Aorta (tissue), 5 donors: ENCODE data around the gene SBK3. TPM values are rescaled to one million over a fixed set of nuclear protein-coding genes. Genes with fewer than 3 reads are reported as not detected.

ENCODE experiments used
- ATAC-seq: fragments of 200-7000 bp; cut with Tn5 transposase; one replicate; pipeline ENCODE4 v1.9.1; 2022; ENCODE audit warnings: moderate library complexity; ENCODE audit not compliant: low FRiP score
- DNase-seq, 2 donors: peaks; one replicate each; pipeline ENCODE4 v3.0.0-alpha.2; 2020
- H3K27ac ChIP-seq, 2 donors: one replicate each; pipeline ENCODE4 v1.5.1; 2013; ENCODE audit warnings: low read length in 2 of 2, mild to moderate bottlenecking in 2 of 2, moderate library complexity in 2 of 2, control low read depth in 1 of 2, inconsistent platforms in 1 of 2, low read depth in 1 of 2
- H3K27me3 ChIP-seq, 2 donors: one replicate each; pipeline ENCODE4 v1.6.1; 2013; ENCODE audit warnings: control low read depth in 1 of 2, low read length in 1 of 2, mild to moderate bottlenecking in 1 of 2, moderate library complexity in 1 of 2; ENCODE audit not compliant: insufficient read depth in 2 of 2, control insufficient read depth in 1 of 2
- H3K36me3 ChIP-seq, 2 donors: one replicate each; pipeline ENCODE4 v1.6.1; 2013; ENCODE audit warnings: control low read depth in 1 of 2, low read length in 1 of 2, mild to moderate bottlenecking in 1 of 2; ENCODE audit not compliant: insufficient read depth in 2 of 2, control insufficient read depth in 1 of 2
- H3K4me1 ChIP-seq, 2 donors: one replicate each; pipeline ENCODE4 v1.6.1; 2013; ENCODE audit warnings: low read length in 2 of 2, control low read depth in 1 of 2, mild to moderate bottlenecking in 1 of 2, moderate library complexity in 1 of 2; ENCODE audit not compliant: insufficient read depth in 2 of 2, control insufficient read depth in 1 of 2
- H3K4me3 ChIP-seq, 2 donors: one replicate each; pipeline ENCODE4 v1.5.1; 2013; ENCODE audit warnings: low read length in 2 of 2, control low read depth in 1 of 2, mild to moderate bottlenecking in 1 of 2
- H3K9me3 ChIP-seq: one replicate; pipeline ENCODE4 v1.6.1; 2013; ENCODE audit warnings: mild to moderate bottlenecking, low read length; ENCODE audit not compliant: control insufficient read depth
- WGBS, 2 donors: extraction: QIAGEN DNeasy Blood & Tissue Kit; methylation state at CpG; one replicate each; pipeline ENCODE4 v1.1.7; 2013; 5-methylcytosine and 5-hydroxymethylcytosine counted together
- intact Hi-C, 2 donors: fragments of 100-400 bp; cut with DNase I; formaldehyde crosslinking; loops; one replicate each; pipeline versions ENCODE4 v1.14.2 to v1.15.0; 2022
- polyA plus RNA-seq, 2 donors: library from polyadenylated mRNA; stranded (reverse); fragments of 200-250 nt; gene quantifications; one replicate each; pipeline ENCODE4 v1.2.3, GENCODE V29; 2013
- total RNA-seq, 2 donors: library from RNA; stranded (reverse); fragmentation: NEBNext Ultra II Directional; extraction: Animal tissue kit (Norgen Biotek cat#: 25700); gene quantifications; one replicate each; pipeline ENCODE4 v1.2.1, GENCODE V29; 2021
- donor health status: healthy with polysubstance abuse.
- donor health status: Bipolar disorder and iron deficiency.
- donor health status: DM: no; HTN: no; CAD: no.
- donor health status: DM: no; HTN: no; CAD: no.
- donor health status: DM: yes; HTN: yes; CAD: no.

Gene SBK3
- total and polyA plus RNA-seq, 4 donors, result 0.48 TPM; not detected in 3

GRCh38 chr19:55530996-55531395 is 14.3 kb downstream of the SBK3 start:
- intact Hi-C loops, result no loop called here
- ATAC-seq (no peak), DNase-seq (peak in 1 of 2 donors; percentile 24)
- no peaks in the 10 kb centered on the region for H3K4me1 ChIP-seq
- 92 to 93% methylated on average over 25 to 26 of the region's 26 CpGs for WGBS, 2 donors
- H3K9me3 ChIP-seq, result no peaks in the 10 kb centered on the region
- H3K4me3 ChIP-seq, result no peak overlapping the region
- no peaks in the 10 kb centered on the region for H3K36me3 ChIP-seq
- H3K27ac ChIP-seq, result no peak overlapping the region
- H3K27me3 ChIP-seq, result no peaks in the 10 kb centered on the region

GRCh38 chr19:55529636-55530234 is 15.6 kb downstream of the SBK3 start:
- ATAC-seq, result peak; percentile 11
- intact Hi-C loops, result no loop called here
- Histone ChIP-seq H3K27ac (no peak overlapping the region), H3K36me3 (no peaks in the 10 kb centered on the region), H3K27me3 (no peaks in the 10 kb centered on the region), H3K4me3 (no peak overlapping the region), H3K9me3 (no peaks in the 10 kb centered on the region), H3K4me1 (no peaks in the 10 kb centered on the region)
- DNase-seq, result peak in 1 of 2 donors; percentile 44
- WGBS, 2 donors, result 90 to 92% methylated on average over 47 to 56 of the region's 56 CpGs

GRCh38 chr19:55528030-55528803 is 17.1 kb downstream of the SBK3 start:
- no peak overlapping the region for H3K27ac ChIP-seq
- intact Hi-C loops, result no loop called here
- H3K27me3 ChIP-seq, result no peaks in the 10 kb centered on the region
- no peak overlapping the region for H3K4me3 ChIP-seq
- 14 to 17% methylated on average over 15 of the region's 15 CpGs for WGBS, 2 donors
- H3K36me3 ChIP-seq, result no peaks in the 10 kb centered on the region
- H3K4me1 ChIP-seq, result no peaks in the 10 kb centered on the region
- ATAC-seq (no peak), DNase-seq (peak in 1 of 2 donors; percentile 28)
- H3K9me3 ChIP-seq, result no peaks in the 10 kb centered on the region

GRCh38 chr19:55527197-55528029 is 17.9 kb downstream of the SBK3 start:
- H3K4me3 ChIP-seq, result no peak overlapping the region
- WGBS, 2 donors, result 79 to 85% methylated on average over 22 of the region's 22 CpGs
- H3K36me3 ChIP-seq, result no peaks in the 10 kb centered on the region
- no peak for DNase-seq
- H3K4me1 ChIP-seq, result no peaks in the 10 kb centered on the region
- no peak overlapping the region for H3K27ac ChIP-seq
- no peak for ATAC-seq
- H3K27me3 ChIP-seq, result no peaks in the 10 kb centered on the region
- intact Hi-C loops, result no loop called here
- no peaks in the 10 kb centered on the region for H3K9me3 ChIP-seq

GRCh38 chr19:55526216-55527196 is 18.8 kb downstream of the SBK3 start:
- no peak for ATAC-seq
- Histone ChIP-seq H3K27me3 (no peaks in the 10 kb centered on the region), H3K4me1 (no peaks in the 10 kb centered on the region), H3K4me3 (no peak overlapping the region), H3K9me3 (no peaks in the 10 kb centered on the region), H3K36me3 (no peaks in the 10 kb centered on the region), H3K27ac (no peak overlapping the region)
- intact Hi-C loops, result no loop called here
- peak in 1 of 2 donors; percentile 71 for DNase-seq
- 29 to 31% methylated on average over 35 of the region's 35 CpGs for WGBS, 2 donors

GRCh38 chr19:55525289-55526101 is 19.8 kb downstream of the SBK3 start:
- no peak for DNase-seq
- Histone ChIP-seq H3K4me1 (no peaks in the 10 kb centered on the region), H3K27me3 (no peaks in the 10 kb centered on the region), H3K4me3 (no peak overlapping the region), H3K27ac (no peak overlapping the region), H3K36me3 (no peaks in the 10 kb centered on the region), H3K9me3 (no peaks in the 10 kb centered on the region)
- WGBS, 2 donors, result 32 to 37% methylated on average over 29 of the region's 29 CpGs
- ATAC-seq, result peak; percentile 12
- intact Hi-C loops, result no loop called here

- H3K4me1 ChIP-seq, result no peaks in the 10 kb centered on the region
- no peak for DNase-seq
- ATAC-seq, result no peak
- H3K9me3 ChIP-seq, result no peaks in the 10 kb centered on the region
- no peaks in the 10 kb centered on the region for H3K27me3 ChIP-seq
- intact Hi-C loops, result no loop called here
- H3K27ac ChIP-seq, result no peak overlapping the region
- no peak overlapping the region for H3K4me3 ChIP-seq
- WGBS, 2 donors, result 78 to 81% methylated on average over 14 of the region's 14 CpGs
- H3K36me3 ChIP-seq, result no peaks in the 10 kb centered on the region
Observed at GRCh38 chr19:55520691-55521292, 24.6 kb downstream of the SBK3 start.
